Inflammatory macrophage treated with lipopolysaccharide for 4 hours (primary cell): ENCODE measurements around the gene TTC39B.

Experiments
- DNase-seq: peaks from one replicate; pipeline ENCODE4 v3.0.0-alpha.2; 2020

The TTC39B gene

GRCh38 chr9:15115041-15115440, 192.0 kb downstream of the TTC39B start:
- DNase-seq, result no peak
